Esophagus squamous epithelium (tissue), 5 donors: ENCODE measurements around the gene SPPL2B. TPM values are rescaled to one million over a fixed set of nuclear protein-coding genes. Genes with fewer than 3 reads are reported as not detected.

Source experiments
- DNase-seq: peaks from one replicate; lab custom pipeline; 2025; lab: John Stamatoyannopoulos, UW
- H3K27ac ChIP-seq, 4 donors: fragments of 200-600 bp; sonication (generic); one replicate each; pipeline ENCODE4 v1.5.1; 2016 to 2019; ENCODE audit warnings: mild to moderate bottlenecking in 1 of 4
- H3K27me3 ChIP-seq, 4 donors: fragments of 200-600 bp; sonication (generic); 1 replicate in 3 of 4; 2 replicates in 1 of 4; pipeline versions ENCODE4 v1.5.1 to v1.6.0; 2017 to 2021; ENCODE audit warnings: antibody characterized with exemption in 1 of 4
- H3K36me3 ChIP-seq, 3 donors: fragments of 200-600 bp; sonication (generic); one replicate each; pipeline ENCODE4 v1.5.1; 2016 to 2019
- H3K4me1 ChIP-seq, 3 donors: fragments of 200-600 bp; sonication (generic); one replicate each; pipeline ENCODE4 v1.5.1; 2017 to 2019
- H3K4me3 ChIP-seq, 4 donors: fragments of 200-600 bp; sonication (generic); 1 replicate in 3 of 4; 2 replicates in 1 of 4; pipeline ENCODE4 v1.5.1; 2016 to 2019; ENCODE audit warnings: mild to moderate bottlenecking in 2 of 4, moderate library complexity in 1 of 4
- H3K9me3 ChIP-seq, 3 donors: fragments of 200-600 bp; sonication (generic); one replicate each; pipeline ENCODE4 v1.5.1; 2016 to 2019
- POLR2A ChIP-seq, 4 donors: fragments of 450-650 bp; IDR thresholded peaks; one replicate each; pipeline ENCODE4 v1.6.1; 2017; ENCODE audit warnings: antibody characterized with exemption in 4 of 4, mild to moderate bottlenecking in 4 of 4, moderate library complexity in 3 of 4
- WGBS, 2 donors: methylation state at CpG; one replicate each; pipeline ENCODE4 v1.1.5; 2018; 5-methylcytosine and 5-hydroxymethylcytosine counted together
- intact Hi-C: fragments of 100-400 bp; cut with DNase I; formaldehyde crosslinking; loops from one replicate; pipeline ENCODE4 v1.15.0; 2022
- total RNA-seq, 4 donors: library from RNA; depleted of rRNA; stranded (reverse); fragments of >200 nt; gene quantifications; one replicate each; pipeline ENCODE4 v1.1.0, GENCODE V29; 2016
- TF ChIP-seq, protein P1 (sequence below), 6 experiments: fragments of 450-650 bp in 4 of 6; fragments of 200-600 bp in 2 of 6; sonication (generic) in 2 of 6; IDR thresholded peaks; one replicate each; pipeline ENCODE4 v1.5.1; 2016 to 2019; ENCODE audit warnings: antibody characterized with exemption in 6 of 6, mild to moderate bottlenecking in 4 of 6, moderate library complexity in 4 of 6
- donor health status: DM: yes; HTN: yes; CAD: no.

SPPL2B gene
- total RNA-seq, 4 donors from 2014 or later: 14.7 to 37.7 (median 36.2) TPM

GRCh38 chr19:2327773-2328400, 597 bp upstream of the SPPL2B start:
- peak overlapping the region; percentile 82 to 91 (median 83) for H3K27ac ChIP-seq
- TF ChIP-seq POLR2A (IDR thresholded peaks at IDR 0.05): peak in 1 of 4 donors; percentile 45
- TF ChIP-seq, protein P1, sequence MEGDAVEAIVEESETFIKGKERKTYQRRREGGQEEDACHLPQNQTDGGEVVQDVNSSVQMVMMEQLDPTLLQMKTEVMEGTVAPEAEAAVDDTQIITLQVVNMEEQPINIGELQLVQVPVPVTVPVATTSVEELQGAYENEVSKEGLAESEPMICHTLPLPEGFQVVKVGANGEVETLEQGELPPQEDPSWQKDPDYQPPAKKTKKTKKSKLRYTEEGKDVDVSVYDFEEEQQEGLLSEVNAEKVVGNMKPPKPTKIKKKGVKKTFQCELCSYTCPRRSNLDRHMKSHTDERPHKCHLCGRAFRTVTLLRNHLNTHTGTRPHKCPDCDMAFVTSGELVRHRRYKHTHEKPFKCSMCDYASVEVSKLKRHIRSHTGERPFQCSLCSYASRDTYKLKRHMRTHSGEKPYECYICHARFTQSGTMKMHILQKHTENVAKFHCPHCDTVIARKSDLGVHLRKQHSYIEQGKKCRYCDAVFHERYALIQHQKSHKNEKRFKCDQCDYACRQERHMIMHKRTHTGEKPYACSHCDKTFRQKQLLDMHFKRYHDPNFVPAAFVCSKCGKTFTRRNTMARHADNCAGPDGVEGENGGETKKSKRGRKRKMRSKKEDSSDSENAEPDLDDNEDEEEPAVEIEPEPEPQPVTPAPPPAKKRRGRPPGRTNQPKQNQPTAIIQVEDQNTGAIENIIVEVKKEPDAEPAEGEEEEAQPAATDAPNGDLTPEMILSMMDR (IDR thresholded peaks at IDR 0.05): no peak
- peak overlapping the region; percentile 77 to 98 (median 88) for H3K4me3 ChIP-seq
- H3K27me3 ChIP-seq: no peaks in the 10 kb centered on the region
- DNase-seq: no peak
- peaks cover 6 to 38% (median 11%) of the 10 kb centered on the region in 3 donors for H3K36me3 ChIP-seq
- peaks cover 27 to 68% (median 44%) of the 10 kb centered on the region in 3 donors for H3K4me1 ChIP-seq
- intact Hi-C loops: loop anchor here (5.0 kb wide), 1 partner anchor 56 kb away; no protein-coding TSS in a partner anchor
- 0 to 1% methylated on average over 17 to 18 of the region's 18 CpGs for WGBS, 2 donors
- H3K9me3 ChIP-seq: no peaks in the 10 kb centered on the region

DNA sequence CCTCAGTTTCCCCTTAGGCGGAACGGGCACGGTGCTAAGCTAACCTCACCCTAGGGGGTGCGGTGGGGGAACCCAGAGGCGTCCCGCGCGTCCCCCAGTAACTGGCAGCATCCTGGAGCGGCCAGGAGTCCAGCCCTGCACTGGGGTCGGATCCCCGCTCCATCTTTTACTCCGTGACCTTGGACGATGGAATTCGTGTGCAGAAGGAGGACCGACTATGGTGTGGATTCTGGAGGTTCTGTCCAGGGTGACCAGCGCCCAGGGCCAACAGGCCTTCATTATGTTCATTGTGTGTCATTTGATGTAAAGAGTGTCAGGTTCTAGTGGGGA, 630 bp downstream of the SPPL2B start:
- no peak for DNase-seq
- peaks cover 27 to 80% (median 44%) of the 10 kb centered on the region in 3 donors for H3K4me1 ChIP-seq
- intact Hi-C loops: loop anchor here (5.0 kb wide), 1 partner anchor 57 kb away; no protein-coding TSS in a partner anchor

DNA sequence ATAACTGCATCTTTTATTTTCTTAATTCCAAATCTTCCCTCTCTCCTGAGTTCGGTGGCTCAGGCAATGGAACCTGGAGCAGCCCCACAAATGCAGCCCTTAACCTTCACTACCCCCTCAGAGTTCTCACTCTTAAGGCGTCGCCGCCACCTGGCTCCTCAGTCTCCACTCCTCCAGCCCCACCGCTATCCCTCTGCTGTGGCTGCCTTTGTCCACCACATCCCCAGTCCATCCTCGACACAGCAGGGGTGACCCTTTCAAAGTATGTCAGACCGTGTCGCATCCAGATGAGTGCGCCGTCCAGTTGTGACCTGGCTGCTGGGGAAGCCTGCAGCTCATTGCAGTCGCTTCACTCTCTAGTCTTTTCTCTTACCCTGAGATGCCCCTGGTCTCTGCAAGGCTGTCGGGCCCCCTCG, 1.0 kb downstream of the SPPL2B start:
- Histone ChIP-seq H3K9me3 (no peaks in the 10 kb centered on the region), H3K4me3 (peak overlapping the region in 3 of 4 donors; percentile 81 to 98 (median 94)), H3K27ac (no peak overlapping the region), H3K27me3 (no peaks in the 10 kb centered on the region), H3K36me3 (peaks cover 0 to 28% (median 0%) of the 10 kb centered on the region in 3 donors), H3K4me1 (peaks cover 27 to 82% (median 44%) of the 10 kb centered on the region in 3 donors)
- 58 to 59% methylated on average over 8 to 12 of the region's 13 CpGs for WGBS, 2 donors
- intact Hi-C loops: loop anchor here (5.0 kb wide), 1 partner anchor 57 kb away; no protein-coding TSS in a partner anchor
- TF ChIP-seq, protein P1 (IDR thresholded peaks at IDR 0.05): no peak
- TF ChIP-seq POLR2A (IDR thresholded peaks at IDR 0.05): no peak
- no peak for DNase-seq

More for the DNA sequence above, 630 bp downstream of the SPPL2B start:
- no peaks in the 10 kb centered on the region for H3K9me3 ChIP-seq
- H3K27ac ChIP-seq: peak overlapping the region; percentile 82 to 91 (median 83)
- peak overlapping the region; percentile 77 to 98 (median 88) for H3K4me3 ChIP-seq
- H3K36me3 ChIP-seq: peaks cover 0 to 28% (median 3%) of the 10 kb centered on the region in 3 donors
- WGBS, 2 donors: 0 to 17% methylated on average over 1 to 3 of the region's 16 CpGs
- TF ChIP-seq, protein P1 (IDR thresholded peaks at IDR 0.05): no peak
- no peak for TF ChIP-seq POLR2A (IDR thresholded peaks at IDR 0.05)
- no peaks in the 10 kb centered on the region for H3K27me3 ChIP-seq

- no peaks in the 10 kb centered on the region for H3K27me3 ChIP-seq
- no peaks in the 10 kb centered on the region for H3K9me3 ChIP-seq
- 77% methylated on average over 10 of the region's 10 CpGs; no CpG with 5 or more reads in 1 of the 2 donors for WGBS, 2 donors
- no peak overlapping the region for H3K27ac ChIP-seq
- no peak for TF ChIP-seq POLR2A (IDR thresholded peaks at IDR 0.05)
- TF ChIP-seq, protein P1 (IDR thresholded peaks at IDR 0.05): no peak
- peaks cover 0 to 24% (median 0%) of the 10 kb centered on the region in 3 donors for H3K36me3 ChIP-seq
- intact Hi-C loops: no loop called here
- H3K4me1 ChIP-seq: peaks cover 27 to 82% (median 44%) of the 10 kb centered on the region in 3 donors
- DNase-seq: no peak
- no peak overlapping the region for H3K4me3 ChIP-seq
Measured at GRCh38 chr19:2330255-2330631, 1.8 kb downstream of the SPPL2B start.

- H3K4me3 ChIP-seq: no peak overlapping the region
- H3K4me1 ChIP-seq: peaks cover 27 to 77% (median 44%) of the 10 kb centered on the region in 3 donors
- no peaks in the 10 kb centered on the region for H3K27me3 ChIP-seq
- H3K9me3 ChIP-seq: no peaks in the 10 kb centered on the region
- no peak overlapping the region for H3K27ac ChIP-seq
- 78 to 84% methylated on average over 5 to 7 of the region's 20 CpGs for WGBS, 2 donors
- intact Hi-C loops: no loop called here
- no peak for DNase-seq
- H3K36me3 ChIP-seq: peaks cover 0 to 19% (median 0%) of the 10 kb centered on the region in 3 donors
- TF ChIP-seq, protein P1 (IDR thresholded peaks at IDR 0.05): no peak
- TF ChIP-seq POLR2A (IDR thresholded peaks at IDR 0.05): no peak
Measured at GRCh38 chr19:2330632-2331284, 2.3 kb downstream of the SPPL2B start.
